DOHH2 (cell line): ENCODE data around the gene LGR6.

Source experiments
- H3F3A ChIP-seq: fragments of 200-600 bp; sonication (generic), shearing (Covaris generic); 2 replicates; pipeline ENCODE4 v1.6.0; 2016; ENCODE audit warnings: antibody characterized with exemption, mild to moderate bottlenecking; ENCODE audit not compliant: control insufficient read depth, insufficient read depth
- H3K27ac ChIP-seq: fragments of 200-600 bp; sonication (generic); 2 replicates; pipeline ENCODE4 v1.5.1; 2014; ENCODE audit warnings: low read depth, mild to moderate bottlenecking, low read length, moderate library complexity
- H3K27me3 ChIP-seq: fragments of 200-600 bp; sonication (generic); 2 replicates; pipeline ENCODE4 v1.6.1; 2014; ENCODE audit warnings: mild to moderate bottlenecking, low read length, mixed read lengths; ENCODE audit not compliant: control insufficient read depth
- H3K36me3 ChIP-seq: fragments of 200-600 bp; sonication (generic); 2 replicates; pipeline ENCODE4 v1.6.1; 2014; ENCODE audit warnings: mild to moderate bottlenecking, low read length, moderate library complexity, mixed read lengths; ENCODE audit not compliant: control insufficient read depth
- H3K4me1 ChIP-seq: fragments of 200-600 bp; sonication (generic); 2 replicates; pipeline ENCODE4 v1.6.1; 2014; ENCODE audit warnings: mild to moderate bottlenecking, low read length, mixed read lengths; ENCODE audit not compliant: control insufficient read depth
- H3K4me2 ChIP-seq: fragments of 200-600 bp; sonication (generic); 2 replicates; pipeline ENCODE4 v1.6.0; 2014; ENCODE audit warnings: mild to moderate bottlenecking, low read length, moderate library complexity
- H3K4me3 ChIP-seq: fragments of 200-600 bp; sonication (generic); 2 replicates; pipeline ENCODE4 v1.5.1; 2014; ENCODE audit warnings: mild to moderate bottlenecking, low read length, mixed read lengths
- H3K79me2 ChIP-seq: fragments of 200-600 bp; sonication (generic); 2 replicates; pipeline ENCODE4 v1.6.1; 2014; ENCODE audit warnings: mild to moderate bottlenecking, low read length, mixed read lengths; ENCODE audit not compliant: control insufficient read depth
- H3K9me2 ChIP-seq: fragments of 200-600 bp; sonication (generic); replicated peaks from 2 replicates; pipeline ENCODE4 v1.6.1; 2014; ENCODE audit warnings: mild to moderate bottlenecking, low read length, mixed read lengths; ENCODE audit not compliant: control insufficient read depth
- H3K9me3 ChIP-seq: fragments of 200-600 bp; sonication (generic); 2 replicates; pipeline ENCODE4 v1.6.1; 2014; ENCODE audit warnings: antibody characterized with exemption, low read length, mixed read lengths; ENCODE audit not compliant: control insufficient read depth, insufficient read depth
- H4K20me1 ChIP-seq: fragments of 200-600 bp; sonication (generic); 2 replicates; pipeline ENCODE4 v1.6.0; 2014; ENCODE audit warnings: low read depth, mild to moderate bottlenecking, antibody characterized with exemption, low read length, moderate library complexity; ENCODE audit not compliant: control insufficient read depth, insufficient read depth
- CTCF ChIP-seq: fragments of 200-600 bp; sonication (generic); IDR thresholded peaks from one replicate; pipeline ENCODE4 v1.5.1; 2014; ENCODE audit warnings: antibody characterized with exemption, mild to moderate bottlenecking, low read depth, low read length; ENCODE audit not compliant: poor library complexity, severe bottlenecking
- EZH2phosphoT487 ChIP-seq: fragments of 200-600 bp; sonication (generic); IDR thresholded peaks from 2 replicates; pipeline ENCODE4 v1.6.1; 2017; ENCODE audit warnings: borderline replicate concordance, mild to moderate bottlenecking, antibody characterized with exemption, low read length, moderate library complexity, mixed read lengths

LGR6 gene

GRCh38 chr1:202281316-202282024 is 87.9 kb downstream of the LGR6 start:
- Histone ChIP-seq H3K4me2 (no peak overlapping the region), H3K27ac (no peak overlapping the region), H3K4me1 (peaks cover 14% of the 10 kb centered on the region)

DNA sequence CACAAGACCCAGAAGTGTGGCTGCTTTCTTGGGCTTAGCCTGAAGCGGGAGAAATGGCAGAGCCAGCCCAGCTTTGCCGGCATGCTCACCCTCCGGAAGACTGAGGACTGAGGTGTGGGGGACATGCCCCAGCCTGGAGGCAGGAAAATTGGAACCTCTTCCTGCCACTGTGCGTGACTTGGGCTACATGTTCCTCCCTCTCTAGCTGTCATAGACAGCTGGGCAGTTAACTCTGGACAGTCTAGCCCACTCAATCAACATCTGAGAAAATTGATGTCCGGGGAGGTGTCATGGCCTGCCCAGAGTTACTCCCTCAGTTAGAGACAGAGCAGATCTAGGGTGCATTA is 88.4 kb downstream of the LGR6 start:
- Histone ChIP-seq H3K79me2 (no peaks in the 10 kb centered on the region), H3K9me2 (no peaks in the 10 kb centered on the region), H3K9me3 (no peaks in the 10 kb centered on the region), H3K4me2 (no peak overlapping the region), H3K4me3 (no peak overlapping the region), H4K20me1 (no peaks in the 10 kb centered on the region), H3K36me3 (no peaks in the 10 kb centered on the region), H3F3A (no peaks in the 10 kb centered on the region), H3K4me1 (peaks cover 14% of the 10 kb centered on the region), H3K27me3 (peaks cover 10% of the 10 kb centered on the region), H3K27ac (no peak overlapping the region)
- TF ChIP-seq CTCF = no peak
- TF ChIP-seq EZH2phosphoT487 = no peak

More at GRCh38 chr1:202281316-202282024, 87.9 kb downstream of the LGR6 start:
- Histone ChIP-seq H3K27me3 (peaks cover 11% of the 10 kb centered on the region), H4K20me1 (no peaks in the 10 kb centered on the region), H3K4me3 (no peak overlapping the region), H3K9me2 (no peaks in the 10 kb centered on the region), H3K79me2 (no peaks in the 10 kb centered on the region), H3F3A (no peaks in the 10 kb centered on the region), H3K9me3 (no peaks in the 10 kb centered on the region), H3K36me3 (no peaks in the 10 kb centered on the region)
- TF ChIP-seq EZH2phosphoT487 (no peak), CTCF (no peak)

GRCh38 chr1:202282596-202283283 is 89.1 kb downstream of the LGR6 start:
- Histone ChIP-seq H3K27me3 (peaks cover 10% of the 10 kb centered on the region), H3K9me3 (no peaks in the 10 kb centered on the region), H3K27ac (no peak overlapping the region), H3K79me2 (no peaks in the 10 kb centered on the region), H3K4me3 (no peak overlapping the region), H3K4me1 (peaks cover 14% of the 10 kb centered on the region), H3K36me3 (no peaks in the 10 kb centered on the region), H4K20me1 (no peaks in the 10 kb centered on the region), H3K9me2 (no peaks in the 10 kb centered on the region), H3F3A (no peaks in the 10 kb centered on the region), H3K4me2 (no peak overlapping the region)
- TF ChIP-seq CTCF (no peak), EZH2phosphoT487 (no peak)
